Esophagus muscularis mucosa (tissue), 4 donors: ENCODE results near the gene FAM13A.

Experiments
- EP300 ChIP-seq: sonication (generic); formaldehyde crosslinking; IDR thresholded peaks from one replicate; pipeline ENCODE4 v1.6.1; 2017; ENCODE audit warnings: antibody characterized with exemption
- POLR2A ChIP-seq: fragments of 450-650 bp; IDR thresholded peaks from one replicate; pipeline ENCODE4 v1.6.1; 2017; ENCODE audit warnings: antibody characterized with exemption, moderate library complexity, mild to moderate bottlenecking, low read depth
- POLR2AphosphoS5 ChIP-seq, 2 donors: sonication (generic); formaldehyde crosslinking; IDR thresholded peaks; one replicate each; pipeline ENCODE4 v1.6.1; 2017; ENCODE audit warnings: antibody characterized with exemption in 2 of 2
- TF ChIP-seq, protein P1 (sequence below), 3 experiments: fragments of 200-600 bp in 2 of 3; fragments of 450-650 bp in 1 of 3; sonication (generic) in 2 of 3; IDR thresholded peaks; one replicate each; pipeline ENCODE4 v1.5.1; 2017 to 2019; ENCODE audit warnings: antibody characterized with exemption in 3 of 3, mild to moderate bottlenecking in 2 of 3, moderate library complexity in 1 of 3

DNA sequence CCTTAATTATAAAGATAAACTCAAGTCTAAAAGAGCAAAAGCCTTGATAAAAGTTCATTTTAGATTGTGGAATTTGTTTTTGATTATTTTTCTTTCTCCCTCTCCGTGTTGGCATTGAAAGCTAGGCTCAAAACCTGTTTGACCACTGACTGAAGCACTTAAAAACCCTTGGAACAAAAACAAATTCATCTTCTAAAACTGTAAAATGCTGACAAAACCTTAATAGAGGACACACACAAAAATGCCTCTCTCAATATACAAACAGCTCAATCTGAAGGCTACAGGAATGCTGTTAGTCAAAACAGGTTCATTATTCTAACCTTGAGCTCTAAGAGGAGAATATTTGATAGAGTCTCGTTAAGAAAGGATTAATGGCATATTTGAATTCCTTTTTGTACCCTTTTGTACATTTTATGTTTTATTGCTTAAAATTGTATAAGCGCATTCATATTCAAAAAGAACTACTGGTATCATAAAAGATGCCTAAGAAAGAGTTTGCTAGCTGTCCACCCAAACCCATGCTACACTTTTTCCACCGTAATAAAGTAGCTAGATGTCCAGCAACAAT lies 285.0 kb downstream of the FAM13A start:
- TF ChIP-seq, protein P1, sequence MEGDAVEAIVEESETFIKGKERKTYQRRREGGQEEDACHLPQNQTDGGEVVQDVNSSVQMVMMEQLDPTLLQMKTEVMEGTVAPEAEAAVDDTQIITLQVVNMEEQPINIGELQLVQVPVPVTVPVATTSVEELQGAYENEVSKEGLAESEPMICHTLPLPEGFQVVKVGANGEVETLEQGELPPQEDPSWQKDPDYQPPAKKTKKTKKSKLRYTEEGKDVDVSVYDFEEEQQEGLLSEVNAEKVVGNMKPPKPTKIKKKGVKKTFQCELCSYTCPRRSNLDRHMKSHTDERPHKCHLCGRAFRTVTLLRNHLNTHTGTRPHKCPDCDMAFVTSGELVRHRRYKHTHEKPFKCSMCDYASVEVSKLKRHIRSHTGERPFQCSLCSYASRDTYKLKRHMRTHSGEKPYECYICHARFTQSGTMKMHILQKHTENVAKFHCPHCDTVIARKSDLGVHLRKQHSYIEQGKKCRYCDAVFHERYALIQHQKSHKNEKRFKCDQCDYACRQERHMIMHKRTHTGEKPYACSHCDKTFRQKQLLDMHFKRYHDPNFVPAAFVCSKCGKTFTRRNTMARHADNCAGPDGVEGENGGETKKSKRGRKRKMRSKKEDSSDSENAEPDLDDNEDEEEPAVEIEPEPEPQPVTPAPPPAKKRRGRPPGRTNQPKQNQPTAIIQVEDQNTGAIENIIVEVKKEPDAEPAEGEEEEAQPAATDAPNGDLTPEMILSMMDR (IDR thresholded peaks at IDR 0.05), result no peak
- no peak for TF ChIP-seq POLR2A
- TF ChIP-seq EP300, result no peak
- TF ChIP-seq POLR2AphosphoS5 (IDR thresholded peaks at IDR 0.05), result no peak
